SK-N-SH (cell line): ENCODE data around the gene SLC6A9. TPM values are rescaled to one million over a fixed set of nuclear protein-coding genes. Genes with fewer than 3 reads are reported as not detected.
A peak's percentile ranks its signal among the peaks of the same experiment; 100 is the strongest.

Source experiments
- CTCF ChIA-PET: fragments of 300-600, 350-600 bp; formaldehyde crosslinking; extraction: SDS; loops from one replicate; lab custom pipeline; 2021; lab: Yijun Ruan, JAX
- POLR2A ChIA-PET: fragments of 350-600 bp; sonication (Branson Sonifier 250); formaldehyde crosslinking; extraction: SDS; loops from one replicate; lab custom pipeline; 2020; ENCODE audit warnings: antibody characterized with exemption, inconsistent platforms; lab: Yijun Ruan, JAX
- DNase-seq: peaks from one replicate; pipeline ENCODE4 v3.0.0; 2012
- H2AFZ ChIP-seq: fragments of 200-600 bp; sonication (generic); 2 replicates; pipeline ENCODE4 v1.8.1; 2016; ENCODE audit warnings: antibody characterized with exemption, mild to moderate bottlenecking, low read depth
- H3F3A ChIP-seq: fragments of 200-600 bp; sonication (generic); replicated peaks from 2 replicates; pipeline ENCODE3; 2016; ENCODE audit warnings: antibody characterized with exemption, mild to moderate bottlenecking; ENCODE audit not compliant: insufficient read depth
- H3K27ac ChIP-seq, 2 experiments: fragments of 200-500 bp in 1 of 2; fragments of 200-600 bp in 1 of 2; sonication (Bioruptor generic) in 1 of 2; sonication (generic), shearing (Covaris generic) in 1 of 2; 2 replicates each; pipeline versions ENCODE4 v1.5.1 to v1.6.1; 2014 to 2016; ENCODE audit warnings: low read depth in 2 of 2, inconsistent platforms in 1 of 2, low read length in 1 of 2, mild to moderate bottlenecking in 1 of 2, mixed read lengths in 1 of 2
- H3K27me3 ChIP-seq: fragments of 200-600 bp; sonication (generic), shearing (Covaris generic); 2 replicates; pipeline ENCODE4 v1.6.1; 2016; ENCODE audit warnings: mixed run types; ENCODE audit not compliant: insufficient read depth
- H3K36me3 ChIP-seq, 2 experiments: fragments of 200-500 bp in 1 of 2; fragments of 200-600 bp in 1 of 2; sonication (Bioruptor generic) in 1 of 2; sonication (generic) in 1 of 2; replicated peaks in 1 of 2; 2 replicates each; pipeline versions ENCODE3 to v1.5.1; 2014 to 2016; ENCODE audit warnings: low read length in 1 of 2, mild to moderate bottlenecking in 1 of 2; ENCODE audit not compliant: insufficient read depth in 2 of 2, control insufficient read depth in 1 of 2
- H3K4me1 ChIP-seq, 2 experiments: fragments of 200-500 bp in 1 of 2; fragments of 200-600 bp in 1 of 2; sonication (Bioruptor generic) in 1 of 2; sonication (generic), shearing (Covaris generic) in 1 of 2; 2 replicates each; pipeline versions ENCODE4 v1.5.1 to v1.6.1; 2014 to 2016; ENCODE audit warnings: low read depth in 1 of 2, low read length in 1 of 2, mixed run types in 1 of 2; ENCODE audit not compliant: insufficient read depth in 2 of 2, control insufficient read depth in 1 of 2
- H3K4me2 ChIP-seq: fragments of 200-600 bp; sonication (generic), shearing (Covaris generic); 2 replicates; pipeline ENCODE4 v1.6.1; 2017; ENCODE audit warnings: mixed run types
- H3K4me3 ChIP-seq, 2 experiments: fragments of 200-500 bp in 1 of 2; fragments of 200-600 bp in 1 of 2; sonication (Bioruptor generic) in 1 of 2; sonication (generic), shearing (Covaris generic) in 1 of 2; 2 replicates each; pipeline versions ENCODE4 v1.5.1 to v1.8.1; 2014 to 2016; ENCODE audit warnings: low read depth in 2 of 2, inconsistent platforms in 1 of 2, low read length in 1 of 2, mild to moderate bottlenecking in 1 of 2, mixed read lengths in 1 of 2, moderate library complexity in 1 of 2
- H3K79me2 ChIP-seq: fragments of 200-600 bp; sonication (generic); 2 replicates; pipeline ENCODE4 v1.8.1; 2017; ENCODE audit warnings: mild to moderate bottlenecking; ENCODE audit not compliant: insufficient read depth
- H3K9ac ChIP-seq: fragments of 200-600 bp; sonication (generic); 2 replicates; pipeline ENCODE4 v1.6.1; 2017; ENCODE audit warnings: mixed run types
- H3K9me2 ChIP-seq: fragments of 200-600 bp; sonication (generic); 2 replicates; pipeline ENCODE4 v1.6.1; 2017; ENCODE audit warnings: mixed run types
- H3K9me3 ChIP-seq: fragments of 200-600 bp; sonication (generic); 2 replicates; pipeline ENCODE4 v1.6.1; 2017; ENCODE audit warnings: mixed run types, mild to moderate bottlenecking, moderate library complexity
- H4K20me1 ChIP-seq: fragments of 200-600 bp; sonication (generic); 2 replicates; pipeline ENCODE4 v1.6.1; 2017; ENCODE audit warnings: mild to moderate bottlenecking, mixed run types; ENCODE audit not compliant: insufficient read depth
- FOSL2 ChIP-seq: IDR thresholded peaks from 2 replicates; pipeline ENCODE4 v1.4.0; 2012; ENCODE audit warnings: low read depth, mild to moderate bottlenecking, moderate library complexity, borderline replicate concordance
- GABPA ChIP-seq: IDR thresholded peaks from 2 replicates; pipeline ENCODE4 v1.4.0; 2012; ENCODE audit warnings: low read depth, mild to moderate bottlenecking
- GATA2 ChIP-seq: sonication (generic); formaldehyde crosslinking; IDR thresholded peaks from 2 replicates; pipeline ENCODE4 v1.5.0; 2020; ENCODE audit warnings: mild to moderate bottlenecking, missing genetic modification reagents
- MEF2A ChIP-seq: IDR thresholded peaks from 2 replicates; pipeline ENCODE4 v1.4.0; 2012; ENCODE audit warnings: low read depth, borderline replicate concordance
- NRF1 ChIP-seq: IDR thresholded peaks from 2 replicates; pipeline ENCODE4 v1.6.1; 2012; ENCODE audit warnings: low read depth, mild to moderate bottlenecking, low read length
- RAD21 ChIP-seq: IDR thresholded peaks from 2 replicates; pipeline ENCODE4 v1.6.1; 2012; ENCODE audit warnings: mild to moderate bottlenecking, low read length
- RFX5 ChIP-seq: IDR thresholded peaks from 2 replicates; pipeline ENCODE4 v1.6.1; 2012; ENCODE audit warnings: mild to moderate bottlenecking, improper control_type of control experiment, low read length
- SIN3A ChIP-seq: IDR thresholded peaks from 2 replicates; pipeline ENCODE4 v1.6.1; 2012; ENCODE audit warnings: low read depth, mild to moderate bottlenecking, low read length, moderate library complexity, borderline replicate concordance
- SMC3 ChIP-seq: IDR thresholded peaks from 2 replicates; pipeline ENCODE4 v1.6.1; 2012; ENCODE audit warnings: low read depth, low read length, improper control_type of control experiment
- TCF12 ChIP-seq: IDR thresholded peaks from 2 replicates; pipeline ENCODE4 v1.4.0; 2012
- TEAD4 ChIP-seq: IDR thresholded peaks from 2 replicates; pipeline ENCODE4 v1.4.0; 2012; ENCODE audit warnings: mild to moderate bottlenecking, borderline replicate concordance; ENCODE audit not compliant: insufficient read depth
- YY1 ChIP-seq: IDR thresholded peaks from 2 replicates; pipeline ENCODE4 v1.4.0; 2012; ENCODE audit warnings: low read depth, mild to moderate bottlenecking
- WGBS: methylation state at CpG from one replicate; pipeline ENCODE4 v1.1.6; 2017; ENCODE audit warnings: low lambda C conversion rate; 5-methylcytosine and 5-hydroxymethylcytosine counted together
- polyA plus RNA-seq, 3 experiments: library from polyadenylated mRNA; depleted of rRNA; stranded (reverse); fragments of >200 nt; gene quantifications; 2 replicates each; pipeline ENCODE4 v1.2.3, GENCODE V29; 2012
- TF ChIP-seq, protein P1 (sequence below): IDR thresholded peaks from 2 replicates; pipeline ENCODE4; 2012
- TF ChIP-seq, protein P2 (sequence below): fragments of 150-350 bp; IDR thresholded peaks from 2 replicates; pipeline ENCODE4 v1.6.1; 2016; ENCODE audit warnings: mild to moderate bottlenecking, low read depth, low read length
- TF ChIP-seq, protein P3 (sequence below): IDR thresholded peaks from 2 replicates; pipeline ENCODE4 v1.4.0; 2012; ENCODE audit warnings: low read depth, borderline replicate concordance
- TF ChIP-seq, protein P4 (sequence below): IDR thresholded peaks from 2 replicates; pipeline ENCODE4 v1.6.1; 2012; ENCODE audit warnings: mild to moderate bottlenecking, low read depth, low read length, moderate library complexity
- TF ChIP-seq, protein P5 (sequence below): fragments of 200-600 bp; sonication (generic); IDR thresholded peaks from 2 replicates; pipeline ENCODE4 v1.6.1; 2017; ENCODE audit warnings: antibody characterized with exemption, mild to moderate bottlenecking, moderate library complexity

Gene SLC6A9
- polyA plus RNA-seq, 1 of the 3 experiments (the other 2 are of a cell fraction) = 3.9 TPM

DNA sequence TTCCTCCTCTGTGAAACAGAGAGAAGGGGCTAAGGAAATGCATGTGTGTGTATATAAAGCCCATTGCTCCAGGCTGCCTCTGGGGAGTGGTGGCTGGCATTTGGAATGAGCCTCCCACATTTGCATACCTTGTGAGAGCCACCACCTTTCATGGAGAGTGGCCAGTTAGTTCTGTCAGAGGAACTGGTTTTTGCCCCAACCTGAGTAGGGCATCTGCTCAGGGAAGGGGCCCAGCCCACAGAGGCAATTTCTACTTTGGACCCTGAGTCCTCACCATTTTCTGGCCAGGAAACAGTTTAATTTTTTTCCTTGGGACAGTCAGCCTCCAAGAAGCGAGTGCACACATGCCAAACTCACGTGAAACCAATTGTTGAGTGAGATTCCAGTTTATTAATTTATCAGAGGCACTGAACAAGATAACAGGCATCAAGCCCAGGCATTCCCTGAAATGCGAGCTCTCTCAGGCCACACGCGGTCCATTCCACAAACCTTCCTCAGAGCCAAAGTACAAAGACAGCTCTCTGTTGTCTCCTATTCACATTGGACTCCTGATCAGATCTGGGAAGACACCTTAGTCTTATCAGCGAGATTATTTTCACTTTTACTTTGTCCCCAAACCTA lies 1.0 kb upstream of the SLC6A9 start:
- Histone ChIP-seq H4K20me1 (no peaks in the 10 kb centered on the region), H2AFZ (no peak overlapping the region), H3K27ac (no peak overlapping the region; a peak in 1 of 4 replicates), H3K9ac (no peak overlapping the region), H3K79me2 (no peaks in the 10 kb centered on the region), H3K27me3 (no peaks in the 10 kb centered on the region)
- DNase-seq = peak; percentile 9
- WGBS = 86% methylated on average over 6 of the region's 6 CpGs
- POLR2A ChIA-PET = interaction anchor here (0.9 kb wide), 1 partner anchor 40 kb away, joined by 3 read pairs; no protein-coding TSS in a partner anchor
- TF ChIP-seq GATA2 (CRISPR knock-in tag) = no peak
- TF ChIP-seq SIN3A = no peak
- TF ChIP-seq, protein P1, sequence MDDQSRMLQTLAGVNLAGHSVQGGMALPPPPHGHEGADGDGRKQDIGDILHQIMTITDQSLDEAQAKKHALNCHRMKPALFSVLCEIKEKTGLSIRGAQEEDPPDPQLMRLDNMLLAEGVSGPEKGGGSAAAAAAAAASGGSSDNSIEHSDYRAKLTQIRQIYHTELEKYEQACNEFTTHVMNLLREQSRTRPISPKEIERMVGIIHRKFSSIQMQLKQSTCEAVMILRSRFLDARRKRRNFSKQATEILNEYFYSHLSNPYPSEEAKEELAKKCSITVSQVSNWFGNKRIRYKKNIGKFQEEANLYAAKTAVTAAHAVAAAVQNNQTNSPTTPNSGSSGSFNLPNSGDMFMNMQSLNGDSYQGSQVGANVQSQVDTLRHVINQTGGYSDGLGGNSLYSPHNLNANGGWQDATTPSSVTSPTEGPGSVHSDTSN = no peak
- TF ChIP-seq FOSL2 = no peak
- TF ChIP-seq YY1 = no peak
- TF ChIP-seq GABPA = no peak
- TF ChIP-seq, protein P2, sequence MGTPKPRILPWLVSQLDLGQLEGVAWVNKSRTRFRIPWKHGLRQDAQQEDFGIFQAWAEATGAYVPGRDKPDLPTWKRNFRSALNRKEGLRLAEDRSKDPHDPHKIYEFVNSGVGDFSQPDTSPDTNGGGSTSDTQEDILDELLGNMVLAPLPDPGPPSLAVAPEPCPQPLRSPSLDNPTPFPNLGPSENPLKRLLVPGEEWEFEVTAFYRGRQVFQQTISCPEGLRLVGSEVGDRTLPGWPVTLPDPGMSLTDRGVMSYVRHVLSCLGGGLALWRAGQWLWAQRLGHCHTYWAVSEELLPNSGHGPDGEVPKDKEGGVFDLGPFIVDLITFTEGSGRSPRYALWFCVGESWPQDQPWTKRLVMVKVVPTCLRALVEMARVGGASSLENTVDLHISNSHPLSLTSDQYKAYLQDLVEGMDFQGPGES = no peak
- no peak for TF ChIP-seq RFX5
- TF ChIP-seq, protein P3, sequence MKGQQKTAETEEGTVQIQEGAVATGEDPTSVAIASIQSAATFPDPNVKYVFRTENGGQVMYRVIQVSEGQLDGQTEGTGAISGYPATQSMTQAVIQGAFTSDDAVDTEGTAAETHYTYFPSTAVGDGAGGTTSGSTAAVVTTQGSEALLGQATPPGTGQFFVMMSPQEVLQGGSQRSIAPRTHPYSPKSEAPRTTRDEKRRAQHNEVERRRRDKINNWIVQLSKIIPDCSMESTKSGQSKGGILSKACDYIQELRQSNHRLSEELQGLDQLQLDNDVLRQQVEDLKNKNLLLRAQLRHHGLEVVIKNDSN = no peak
- TF ChIP-seq, all 33 proteins: peak for 0
- Histone ChIP-seq H3K36me3 (no peaks in the 10 kb centered on the region), H3K4me3 (no peak overlapping the region), H3K4me1 (peaks cover 17 to 46% of the 10 kb centered on the region in 2 experiments; a peak in 3 of 4 replicates), H3F3A (peaks cover 3% of the 10 kb centered on the region), H3K9me3 (no peaks in the 10 kb centered on the region), H3K9me2 (no peaks in the 10 kb centered on the region), H3K4me2 (peak overlapping the region; percentile 99; the same call in 1 of the 2 replicates)
- CTCF ChIA-PET = interaction anchor here (0.6 to 25.6 kb wide), 5 partner anchors 14 to 392 kb away, joined by 3 to 598 read pairs (median 9); partner anchors contain the start of gene CCDC24

DNA sequence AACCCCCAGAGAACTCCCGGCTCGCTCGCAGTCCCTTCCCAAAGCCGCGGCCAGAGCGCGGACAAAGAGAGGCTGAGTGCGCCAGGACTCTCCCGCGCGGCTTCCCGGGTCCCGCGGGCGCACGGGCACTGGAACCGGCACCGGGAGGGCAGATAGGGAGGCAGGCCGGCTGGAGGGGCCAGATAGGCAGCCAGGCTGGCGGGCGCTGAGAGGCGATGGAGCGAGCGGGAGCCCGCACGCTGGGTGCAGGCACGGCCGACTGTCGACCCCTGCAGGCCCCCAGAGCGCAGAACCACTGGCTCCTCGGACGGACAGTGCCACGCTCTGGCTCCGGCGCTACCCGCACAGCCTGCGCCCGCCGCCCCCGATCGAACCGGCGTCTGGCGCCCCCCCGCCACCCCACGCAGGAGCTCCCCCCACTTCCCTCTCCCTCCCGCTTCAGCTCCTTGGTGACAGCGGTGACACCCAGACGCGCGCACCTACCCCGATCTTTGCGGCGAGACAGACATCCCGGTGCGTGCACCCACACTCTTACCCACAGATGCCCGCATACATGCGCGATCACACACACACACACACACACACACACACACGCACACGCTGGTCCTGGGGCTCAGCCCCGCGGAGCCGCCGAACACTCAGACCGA lies 534 bp downstream of the SLC6A9 start:
- peak; percentile 88 for DNase-seq
- Histone ChIP-seq H3K9me3 (no peaks in the 10 kb centered on the region), H3K27ac (peak overlapping the region; percentile 74 to 87; a peak in 2 of 4 replicates), H3K4me1 (peaks cover 11 to 30% of the 10 kb centered on the region in 2 experiments; a peak in 2 of 4 replicates), H2AFZ (peak overlapping the region; percentile 76; the same call in 1 of the 2 replicates), H3K9me2 (no peaks in the 10 kb centered on the region), H3K79me2 (no peaks in the 10 kb centered on the region), H3K4me2 (peak overlapping the region; percentile 99), H3K4me3 (peak overlapping the region; percentile 82 to 93), H4K20me1 (no peaks in the 10 kb centered on the region), H3F3A (peaks cover 3% of the 10 kb centered on the region), H3K27me3 (no peaks in the 10 kb centered on the region), H3K9ac (peak overlapping the region; percentile 85), H3K36me3 (no peaks in the 10 kb centered on the region)
- 1% methylated on average over 13 of the region's 66 CpGs for WGBS
- CTCF ChIA-PET = interaction anchor here (0.8 to 25.6 kb wide), 9 partner anchors 10 to 268 kb away, joined by 3 to 598 read pairs (median 8); partner anchors contain the start of gene CCDC24
- POLR2A ChIA-PET = interaction anchor here (0.6 to 0.7 kb wide), 3 partner anchors 60 to 85 kb away, joined by 3 read pairs; no protein-coding TSS in a partner anchor
- TF ChIP-seq YY1 (no peak), TEAD4 (no peak), NRF1 (no peak), MEF2A (no peak), SMC3 (peak; percentile 44; the same call in 1 of the 2 replicates), TCF12 (no peak), RAD21 (peak; percentile 56), GABPA (no peak)
- TF ChIP-seq, protein P4, sequence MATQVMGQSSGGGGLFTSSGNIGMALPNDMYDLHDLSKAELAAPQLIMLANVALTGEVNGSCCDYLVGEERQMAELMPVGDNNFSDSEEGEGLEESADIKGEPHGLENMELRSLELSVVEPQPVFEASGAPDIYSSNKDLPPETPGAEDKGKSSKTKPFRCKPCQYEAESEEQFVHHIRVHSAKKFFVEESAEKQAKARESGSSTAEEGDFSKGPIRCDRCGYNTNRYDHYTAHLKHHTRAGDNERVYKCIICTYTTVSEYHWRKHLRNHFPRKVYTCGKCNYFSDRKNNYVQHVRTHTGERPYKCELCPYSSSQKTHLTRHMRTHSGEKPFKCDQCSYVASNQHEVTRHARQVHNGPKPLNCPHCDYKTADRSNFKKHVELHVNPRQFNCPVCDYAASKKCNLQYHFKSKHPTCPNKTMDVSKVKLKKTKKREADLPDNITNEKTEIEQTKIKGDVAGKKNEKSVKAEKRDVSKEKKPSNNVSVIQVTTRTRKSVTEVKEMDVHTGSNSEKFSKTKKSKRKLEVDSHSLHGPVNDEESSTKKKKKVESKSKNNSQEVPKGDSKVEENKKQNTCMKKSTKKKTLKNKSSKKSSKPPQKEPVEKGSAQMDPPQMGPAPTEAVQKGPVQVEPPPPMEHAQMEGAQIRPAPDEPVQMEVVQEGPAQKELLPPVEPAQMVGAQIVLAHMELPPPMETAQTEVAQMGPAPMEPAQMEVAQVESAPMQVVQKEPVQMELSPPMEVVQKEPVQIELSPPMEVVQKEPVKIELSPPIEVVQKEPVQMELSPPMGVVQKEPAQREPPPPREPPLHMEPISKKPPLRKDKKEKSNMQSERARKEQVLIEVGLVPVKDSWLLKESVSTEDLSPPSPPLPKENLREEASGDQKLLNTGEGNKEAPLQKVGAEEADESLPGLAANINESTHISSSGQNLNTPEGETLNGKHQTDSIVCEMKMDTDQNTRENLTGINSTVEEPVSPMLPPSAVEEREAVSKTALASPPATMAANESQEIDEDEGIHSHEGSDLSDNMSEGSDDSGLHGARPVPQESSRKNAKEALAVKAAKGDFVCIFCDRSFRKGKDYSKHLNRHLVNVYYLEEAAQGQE = no peak
- TF ChIP-seq, protein P5, sequence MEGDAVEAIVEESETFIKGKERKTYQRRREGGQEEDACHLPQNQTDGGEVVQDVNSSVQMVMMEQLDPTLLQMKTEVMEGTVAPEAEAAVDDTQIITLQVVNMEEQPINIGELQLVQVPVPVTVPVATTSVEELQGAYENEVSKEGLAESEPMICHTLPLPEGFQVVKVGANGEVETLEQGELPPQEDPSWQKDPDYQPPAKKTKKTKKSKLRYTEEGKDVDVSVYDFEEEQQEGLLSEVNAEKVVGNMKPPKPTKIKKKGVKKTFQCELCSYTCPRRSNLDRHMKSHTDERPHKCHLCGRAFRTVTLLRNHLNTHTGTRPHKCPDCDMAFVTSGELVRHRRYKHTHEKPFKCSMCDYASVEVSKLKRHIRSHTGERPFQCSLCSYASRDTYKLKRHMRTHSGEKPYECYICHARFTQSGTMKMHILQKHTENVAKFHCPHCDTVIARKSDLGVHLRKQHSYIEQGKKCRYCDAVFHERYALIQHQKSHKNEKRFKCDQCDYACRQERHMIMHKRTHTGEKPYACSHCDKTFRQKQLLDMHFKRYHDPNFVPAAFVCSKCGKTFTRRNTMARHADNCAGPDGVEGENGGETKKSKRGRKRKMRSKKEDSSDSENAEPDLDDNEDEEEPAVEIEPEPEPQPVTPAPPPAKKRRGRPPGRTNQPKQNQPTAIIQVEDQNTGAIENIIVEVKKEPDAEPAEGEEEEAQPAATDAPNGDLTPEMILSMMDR = peak; percentile 38
